Lung (tissue), 12 donors: ENCODE results near the gene ROS1. TPM values are rescaled to one million over a fixed set of nuclear protein-coding genes. Genes with fewer than 3 reads are reported as not detected.
"Not testable (repeated sequence)": the region's sequence is repeated elsewhere in the genome, so short reads cannot be mapped to it uniquely, and the experiment has no call there.

ENCODE experiments used
- ATAC-seq: fragments of 200-7000 bp; cut with Tn5 transposase; one replicate; pipeline ENCODE4 v1.9.1; 2020; ENCODE audit warnings: moderate number of reproducible peaks; ENCODE audit not compliant: insufficient read depth, low FRiP score
- DNase-seq, 3 donors: peaks; one replicate each; pipeline ENCODE4 v3.0.0-alpha.2; 2013 to 2017
- H3K27ac ChIP-seq, 2 donors: one replicate each; pipeline ENCODE4 v1.5.1; 2013; ENCODE audit warnings: mild to moderate bottlenecking in 2 of 2, moderate library complexity in 2 of 2, control low read depth in 1 of 2, inconsistent platforms in 1 of 2, low read depth in 1 of 2, low read length in 1 of 2
- H3K27me3 ChIP-seq, 3 donors: one replicate each; pipeline ENCODE4 v1.5.1; 2013; ENCODE audit warnings: low read length in 2 of 3; ENCODE audit not compliant: control insufficient read depth in 3 of 3, insufficient read depth in 3 of 3
- H3K36me3 ChIP-seq, 4 donors: one replicate each; pipeline ENCODE4 v1.5.1; 2013; ENCODE audit warnings: low read length in 4 of 4, mild to moderate bottlenecking in 1 of 4, moderate library complexity in 1 of 4; ENCODE audit not compliant: control insufficient read depth in 4 of 4, insufficient read depth in 4 of 4
- H3K4me1 ChIP-seq, 5 donors: one replicate each; pipeline ENCODE4 v1.5.1; 2013; ENCODE audit warnings: low read length in 5 of 5, mild to moderate bottlenecking in 2 of 5, moderate library complexity in 1 of 5; ENCODE audit not compliant: control insufficient read depth in 5 of 5, insufficient read depth in 5 of 5
- H3K4me3 ChIP-seq: one replicate; pipeline ENCODE4 v1.5.1; 2013; ENCODE audit warnings: mild to moderate bottlenecking, control low read depth, moderate library complexity
- H3K9ac ChIP-seq, 2 donors: one replicate each; pipeline ENCODE4 v1.5.1; 2013; ENCODE audit warnings: low read length in 2 of 2, control low read depth in 1 of 2; ENCODE audit not compliant: insufficient read depth in 1 of 2
- H3K9me3 ChIP-seq, 4 donors: one replicate each; pipeline ENCODE4 v1.5.1; 2013; ENCODE audit warnings: low read length in 3 of 4, mild to moderate bottlenecking in 1 of 4, moderate library complexity in 1 of 4; ENCODE audit not compliant: control insufficient read depth in 4 of 4, insufficient read depth in 3 of 4
- WGBS, 2 donors: extraction: QIAGEN DNeasy Blood & Tissue Kit; methylation state at CpG; one replicate each; pipeline ENCODE4 v1.1.7; 2013; 5-methylcytosine and 5-hydroxymethylcytosine counted together
- polyA plus RNA-seq, 2 donors: library from polyadenylated mRNA; stranded (reverse); fragments of 200-250 nt; gene quantifications; one replicate each; pipeline ENCODE4 v1.2.1, GENCODE V29; 2013
- total RNA-seq, 2 donors: library from RNA; depleted of rRNA in 1 of 2; stranded (reverse); fragments of >200 nt in 1 of 2; gene quantifications; one replicate each; pipeline ENCODE4 v1.2.1, GENCODE V29; 2014 to 2021
- TF ChIP-seq, protein P1 (sequence below): IDR thresholded peaks from 2 replicates; pipeline ENCODE4 v1.5.1; 2012; ENCODE audit warnings: mild to moderate bottlenecking; ENCODE audit errors: control extremely low read depth, extremely low read depth
- donor health status: control.
- donor health status: control.
- donor health status: Bipolar disorder and iron deficiency.
- donor health status: healthy.
- donor health status: DM: yes; HTN: yes; CAD: no.

Gene ROS1
- total and polyA plus RNA-seq, 4 donors = 15.5 to 263 (median 59.4) TPM

DNA sequence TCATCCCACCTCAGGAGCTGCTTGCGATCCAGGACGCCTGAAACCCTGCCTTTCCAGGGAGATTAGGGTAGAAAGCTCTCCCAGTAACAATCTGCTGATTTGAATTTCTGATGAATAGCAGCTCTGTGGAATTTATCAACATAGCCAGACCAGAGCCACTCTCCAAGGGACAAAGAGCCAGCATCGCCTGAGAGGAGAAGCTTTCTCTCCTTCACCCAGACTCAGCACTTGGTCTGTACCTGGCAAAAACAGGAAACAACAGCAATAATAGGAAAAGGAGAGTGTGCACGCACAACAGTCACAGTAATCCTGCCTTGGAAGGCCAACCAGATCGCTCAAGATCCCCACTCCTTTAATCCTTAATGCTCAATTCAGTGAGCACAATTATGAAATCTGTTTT lies 22.3 kb upstream of the ROS1 start:
- ATAC-seq (no peak), DNase-seq (no peak)
- H3K9me3 ChIP-seq = no peaks in the 10 kb centered on the region
- no peak overlapping the region for H3K4me3 ChIP-seq
- H3K27me3 ChIP-seq = peaks cover 0 to 5% (median 4%) of the 10 kb centered on the region in 3 donors
- TF ChIP-seq, protein P1, sequence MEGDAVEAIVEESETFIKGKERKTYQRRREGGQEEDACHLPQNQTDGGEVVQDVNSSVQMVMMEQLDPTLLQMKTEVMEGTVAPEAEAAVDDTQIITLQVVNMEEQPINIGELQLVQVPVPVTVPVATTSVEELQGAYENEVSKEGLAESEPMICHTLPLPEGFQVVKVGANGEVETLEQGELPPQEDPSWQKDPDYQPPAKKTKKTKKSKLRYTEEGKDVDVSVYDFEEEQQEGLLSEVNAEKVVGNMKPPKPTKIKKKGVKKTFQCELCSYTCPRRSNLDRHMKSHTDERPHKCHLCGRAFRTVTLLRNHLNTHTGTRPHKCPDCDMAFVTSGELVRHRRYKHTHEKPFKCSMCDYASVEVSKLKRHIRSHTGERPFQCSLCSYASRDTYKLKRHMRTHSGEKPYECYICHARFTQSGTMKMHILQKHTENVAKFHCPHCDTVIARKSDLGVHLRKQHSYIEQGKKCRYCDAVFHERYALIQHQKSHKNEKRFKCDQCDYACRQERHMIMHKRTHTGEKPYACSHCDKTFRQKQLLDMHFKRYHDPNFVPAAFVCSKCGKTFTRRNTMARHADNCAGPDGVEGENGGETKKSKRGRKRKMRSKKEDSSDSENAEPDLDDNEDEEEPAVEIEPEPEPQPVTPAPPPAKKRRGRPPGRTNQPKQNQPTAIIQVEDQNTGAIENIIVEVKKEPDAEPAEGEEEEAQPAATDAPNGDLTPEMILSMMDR = no peak
- H3K4me1 ChIP-seq = peaks cover 0 to 25% (median 8%) of the 10 kb centered on the region in 5 donors
- no peaks in the 10 kb centered on the region for H3K36me3 ChIP-seq
- H3K9ac ChIP-seq = no peak overlapping the region
- WGBS, 2 donors = 60 to 68% methylated on average over 5 of the region's 5 CpGs
- no peak overlapping the region for H3K27ac ChIP-seq

GRCh38 chr6:117446861-117447260 lies 21.1 kb upstream of the ROS1 start:
- no peak for DNase-seq
- H3K9ac ChIP-seq = no peak overlapping the region
- no peak overlapping the region for H3K27ac ChIP-seq
- no peak for ATAC-seq
- TF ChIP-seq, protein P1 = no peak
- peaks cover 0 to 20% (median 8%) of the 10 kb centered on the region in 5 donors for H3K4me1 ChIP-seq
- H3K9me3 ChIP-seq = no peaks in the 10 kb centered on the region
- H3K4me3 ChIP-seq = no peak overlapping the region
- 63 to 67% methylated on average over 3 of the region's 3 CpGs for WGBS, 2 donors
- peaks cover 0 to 5% (median 4%) of the 10 kb centered on the region in 3 donors for H3K27me3 ChIP-seq
- H3K36me3 ChIP-seq = no peaks in the 10 kb centered on the region

DNA sequence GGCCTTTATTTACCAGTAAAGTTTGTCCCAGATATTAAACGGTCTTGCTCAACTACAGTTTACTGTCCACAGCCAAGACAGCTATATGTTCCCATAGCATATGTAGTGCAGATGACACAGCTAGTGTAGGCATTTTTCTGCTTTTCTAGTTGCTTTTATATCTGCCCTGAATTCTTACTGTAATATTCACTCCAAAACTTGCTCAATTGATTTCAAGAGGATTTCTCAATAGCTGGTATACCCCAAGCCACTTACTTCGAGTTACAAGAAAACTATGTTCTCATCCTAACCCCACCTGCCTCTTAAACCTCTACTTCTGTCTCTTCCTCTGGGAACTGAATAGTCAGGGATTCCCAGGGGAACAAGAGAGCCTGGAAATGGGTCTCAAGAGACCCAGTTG lies 18.9 kb upstream of the ROS1 start:
- DNase-seq = no peak
- Histone ChIP-seq H3K27ac (no peak overlapping the region), H3K36me3 (no peaks in the 10 kb centered on the region), H3K27me3 (peaks cover 0 to 5% (median 4%) of the 10 kb centered on the region in 3 donors), H3K9me3 (no peaks in the 10 kb centered on the region), H3K9ac (no peak overlapping the region), H3K4me1 (peaks cover 0 to 8% (median 6%) of the 10 kb centered on the region in 5 donors), H3K4me3 (no peak overlapping the region)
- no peak for ATAC-seq
- TF ChIP-seq, protein P1 = no peak
- 49 to 53% methylated on average over 2 of the region's 2 CpGs for WGBS, 2 donors

DNA sequence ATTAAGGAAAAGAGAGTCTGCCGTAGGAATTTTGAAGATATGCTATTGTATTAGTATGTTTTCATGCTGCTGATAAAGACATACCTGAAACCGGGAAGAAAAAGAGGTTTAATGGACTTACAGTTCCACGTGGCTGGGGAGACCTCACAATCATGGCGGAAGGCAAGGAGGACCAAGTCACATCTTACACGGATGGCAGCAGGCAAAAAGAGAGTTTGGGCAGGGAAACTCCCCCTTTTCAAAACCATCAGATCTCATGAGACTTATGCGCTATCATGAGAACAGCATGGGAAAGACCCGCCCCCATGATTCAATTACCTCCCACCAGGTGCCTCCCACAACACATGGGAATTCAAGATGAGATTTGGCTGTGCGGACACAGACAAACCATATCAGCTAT lies 16.6 kb upstream of the ROS1 start:
- not testable (repeated sequence) for H3K9me3 ChIP-seq, H3K4me1 ChIP-seq, H3K27me3 ChIP-seq, H3K27ac ChIP-seq, DNase-seq, H3K36me3 ChIP-seq, H3K4me3 ChIP-seq, ATAC-seq, H3K9ac ChIP-seq
- 73 to 86% methylated on average over 8 of the region's 8 CpGs for WGBS, 2 donors
